ENCODE measurements around the gene ARHGAP18. TPM values are rescaled to one million over a fixed set of nuclear protein-coding genes. Genes with fewer than 3 reads are reported as not detected.

ARHGAP18 gene
- total RNA-seq, 6 donors from 2014 or later = 30.4 to 56.8 (median 48.9) TPM

- no peak for DNase-seq
- Histone ChIP-seq H3K4me1 (peaks cover 2 to 25% (median 13%) of the 10 kb centered on the region in 4 donors), H3K4me3 (no peak overlapping the region), H3K9me3 (no peaks in the 10 kb centered on the region), H3K27ac (no peak overlapping the region), H3K27me3 (no peaks in the 10 kb centered on the region), H3K36me3 (peaks cover 0 to 4% (median 0%) of the 10 kb centered on the region in 4 donors)
- 94 to 98% methylated on average over 2 of the region's 2 CpGs for WGBS, 2 donors
- no peak for ATAC-seq (ENCODE audit: low FRiP score in 2 of 2)
- TF ChIP-seq CTCF (IDR thresholded peaks at IDR 0.05) = no peak
- no peak for TF ChIP-seq POLR2A (IDR thresholded peaks at IDR 0.05)
- TF ChIP-seq EP300 (IDR thresholded peaks at IDR 0.05) = no peak
- TF ChIP-seq POLR2AphosphoS5 (IDR thresholded peaks at IDR 0.05) = no peak
Observed at GRCh38 chr6:129711271-129711631, 1.3 kb upstream of the ARHGAP18 start.

- no peak for DNase-seq
- peaks cover 2 to 26% (median 14%) of the 10 kb centered on the region in 4 donors for H3K4me1 ChIP-seq
- H3K9me3 ChIP-seq = no peaks in the 10 kb centered on the region
- H3K27me3 ChIP-seq = no peaks in the 10 kb centered on the region
- no peak for ATAC-seq (ENCODE audit: low FRiP score in 2 of 2)
- H3K27ac ChIP-seq = peak overlapping the region in 3 of 4 donors; percentile 70 to 85 (median 83)
- peak overlapping the region; percentile 11 to 59 (median 54) for H3K4me3 ChIP-seq
- H3K36me3 ChIP-seq = peaks cover 0 to 6% (median 0%) of the 10 kb centered on the region in 4 donors
- TF ChIP-seq POLR2AphosphoS5 (IDR thresholded peaks at IDR 0.05) (no peak), POLR2A (IDR thresholded peaks at IDR 0.05) (no peak), CTCF (IDR thresholded peaks at IDR 0.05) (no peak), EP300 (IDR thresholded peaks at IDR 0.05) (no peak)
- WGBS, 2 donors = 27 to 38% methylated on average over 14 of the region's 14 CpGs
Observed at GRCh38 chr6:129710450-129711270, 683 bp upstream of the ARHGAP18 start.

DNA sequence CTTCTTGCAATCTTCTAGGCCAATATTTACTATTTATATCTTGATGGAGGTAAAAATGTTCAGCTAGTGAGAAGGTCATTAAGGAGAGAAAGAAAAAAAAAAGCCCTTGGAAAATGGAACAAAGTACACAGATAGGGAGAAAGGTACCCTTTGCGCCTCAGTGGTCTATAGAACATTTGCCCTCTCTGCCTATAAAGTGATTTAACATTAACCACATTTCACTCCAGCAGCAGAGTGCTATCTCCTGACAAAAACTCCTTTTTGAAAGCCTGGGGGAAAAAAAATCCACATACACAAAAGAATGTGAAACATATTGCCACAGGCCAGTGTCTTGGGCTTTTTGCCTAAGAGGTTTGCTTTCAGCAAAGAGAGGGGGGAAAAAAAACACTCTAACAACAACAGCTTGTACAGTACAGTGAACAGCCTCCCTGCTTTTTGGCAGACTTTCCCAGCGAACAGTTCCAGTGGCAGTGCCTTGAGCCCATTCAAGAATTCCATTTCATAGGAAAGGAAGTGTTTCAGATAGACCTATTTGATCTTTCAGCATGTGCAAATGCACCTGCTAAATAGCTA, 695 bp downstream of the ARHGAP18 start:
- Histone ChIP-seq H3K36me3 (peaks cover 0 to 6% (median 0%) of the 10 kb centered on the region in 4 donors), H3K9me3 (no peaks in the 10 kb centered on the region), H3K27ac (peak overlapping the region; percentile 70 to 89 (median 84)), H3K4me1 (peaks cover 2 to 36% (median 19%) of the 10 kb centered on the region in 4 donors), H3K4me3 (peak overlapping the region; percentile 50 to 67 (median 58)), H3K27me3 (no peaks in the 10 kb centered on the region)
- DNase-seq = no peak
- peak; percentile 66 to 72 for ATAC-seq (ENCODE audit: low FRiP score in 2 of 2)
- WGBS, 2 donors = 23 to 29% methylated on average over 2 of the region's 2 CpGs
- TF ChIP-seq POLR2AphosphoS5 (IDR thresholded peaks at IDR 0.05) (no peak), EP300 (IDR thresholded peaks at IDR 0.05) (no peak), POLR2A (IDR thresholded peaks at IDR 0.05) (no peak), CTCF (IDR thresholded peaks at IDR 0.05) (no peak)

GRCh38 chr6:129708496-129709195, 1.3 kb downstream of the ARHGAP18 start:
- Histone ChIP-seq H3K4me3 (peak overlapping the region in 3 of 4 donors; percentile 50 to 59 (median 57)), H3K27me3 (no peaks in the 10 kb centered on the region), H3K4me1 (peaks cover 2 to 37% (median 19%) of the 10 kb centered on the region in 4 donors), H3K27ac (peak overlapping the region; percentile 23 to 89 (median 76)), H3K9me3 (no peaks in the 10 kb centered on the region), H3K36me3 (peaks cover 0 to 6% (median 0%) of the 10 kb centered on the region in 4 donors)
- no peak for ATAC-seq (ENCODE audit: low FRiP score in 2 of 2)
- TF ChIP-seq POLR2AphosphoS5 (IDR thresholded peaks at IDR 0.05) (no peak), EP300 (IDR thresholded peaks at IDR 0.05) (no peak), CTCF (IDR thresholded peaks at IDR 0.05) (no peak), POLR2A (IDR thresholded peaks at IDR 0.05) (no peak)
- DNase-seq = no peak
- 43 to 49% methylated on average over 4 of the region's 4 CpGs for WGBS, 2 donors
